ENCODE data around the gene SRPK3.
A peak's percentile ranks its signal among the peaks of the same experiment; 100 is the strongest.

Gene SRPK3

GRCh38 chrX:153761863-153762262 lies 19.0 kb upstream of the SRPK3 start:
- H3K9me3 ChIP-seq, result no peaks in the 10 kb centered on the region
- H3K4me1 ChIP-seq, result peaks cover 0 to 22% (median 5%) of the 10 kb centered on the region in 4 donors
- H3K27ac ChIP-seq, result no peak overlapping the region
- TF ChIP-seq CTCF (IDR thresholded peaks at IDR 0.05), result no peak
- no peaks in the 10 kb centered on the region for H3K27me3 ChIP-seq
- peak in 1 of 2 donors; percentile 31 for DNase-seq
- intact Hi-C loops (cut with DNase I; ENCODE audit: low total_unique reads), result no loop called here
- no peaks in the 10 kb centered on the region for H3K36me3 ChIP-seq
- H3K4me3 ChIP-seq, result no peak overlapping the region

GRCh38 chrX:153762626-153763173 lies 18.1 kb upstream of the SRPK3 start:
- intact Hi-C loops (cut with DNase I; ENCODE audit: low total_unique reads), result no loop called here
- DNase-seq, result no peak
- H3K27ac ChIP-seq, result no peak overlapping the region
- H3K4me3 ChIP-seq, result no peak overlapping the region
- H3K36me3 ChIP-seq, result no peaks in the 10 kb centered on the region
- peaks cover 0 to 22% (median 5%) of the 10 kb centered on the region in 4 donors for H3K4me1 ChIP-seq
- no peaks in the 10 kb centered on the region for H3K27me3 ChIP-seq
- TF ChIP-seq CTCF (IDR thresholded peaks at IDR 0.05), result no peak
- no peaks in the 10 kb centered on the region for H3K9me3 ChIP-seq

GRCh38 chrX:153763298-153763932 lies 17.4 kb upstream of the SRPK3 start:
- no peak for TF ChIP-seq CTCF (IDR thresholded peaks at IDR 0.05)
- H3K4me1 ChIP-seq, result peaks cover 0 to 22% (median 5%) of the 10 kb centered on the region in 4 donors
- peak in 1 of 2 donors; percentile 38 for DNase-seq
- intact Hi-C loops (cut with DNase I; ENCODE audit: low total_unique reads), result no loop called here
- no peak overlapping the region for H3K27ac ChIP-seq
- no peak overlapping the region for H3K4me3 ChIP-seq
- no peaks in the 10 kb centered on the region for H3K27me3 ChIP-seq
- H3K36me3 ChIP-seq, result no peaks in the 10 kb centered on the region
- H3K9me3 ChIP-seq, result no peaks in the 10 kb centered on the region

- TF ChIP-seq CTCF (IDR thresholded peaks at IDR 0.05), result peak; percentile 67 to 77
- intact Hi-C loops (cut with DNase I; ENCODE audit: low total_unique reads), result no loop called here
- peak; percentile 74 to 86 for DNase-seq
- Histone ChIP-seq H3K4me3 (peak within 1 kb of the TSS; percentile 30 to 44), H3K27me3 (no peaks in the 10 kb centered on the region), H3K9me3 (no peaks in the 10 kb centered on the region), H3K36me3 (peaks cover 0 to 5% (median 0%) of the 10 kb centered on the region in 3 donors), H3K27ac (peak within 1 kb of the TSS in 1 of 2 donors; percentile 47), H3K4me1 (peaks cover 0 to 22% (median 5%) of the 10 kb centered on the region in 4 donors)
Observed at GRCh38 chrX:153763989-153764755, 16.7 kb upstream of the SRPK3 start, which contains the start of gene PLXNB3. Gene PLXNB3, plus strand, starts transcription at chrX:153764249. Its CDS starts 1,287 bp downstream, at chrX:153765536.

GRCh38 chrX:153764786-153765137 lies 16.1 kb upstream of the SRPK3 start:
- Histone ChIP-seq H3K4me3 (peak overlapping the region; percentile 30 to 44), H3K27ac (peak overlapping the region in 1 of 2 donors; percentile 47)
- intact Hi-C loops (cut with DNase I; ENCODE audit: low total_unique reads), result loop anchor here (5.0 kb wide), 1 partner anchor 188 kb away; no protein-coding TSS in a partner anchor

More at GRCh38 chrX:153764786-153765137, 16.1 kb upstream of the SRPK3 start:
- DNase-seq, result no peak
- Histone ChIP-seq H3K27me3 (no peaks in the 10 kb centered on the region), H3K4me1 (peaks cover 0 to 22% (median 5%) of the 10 kb centered on the region in 4 donors), H3K9me3 (no peaks in the 10 kb centered on the region), H3K36me3 (peaks cover 0 to 11% (median 0%) of the 10 kb centered on the region in 3 donors)
- no peak for TF ChIP-seq CTCF (IDR thresholded peaks at IDR 0.05)

All from tibial artery (tissue), 4 donors.